NB4 (cell line): ENCODE data around the gene CMBL.
"Not testable (repeated sequence)": the region's sequence is repeated elsewhere in the genome, so short reads cannot be mapped to it uniquely, and the experiment has no call there.

Experiments
- DNase-seq: peaks from one replicate; pipeline ENCODE4 v3.0.0; 2010; ENCODE audit warnings: low read depth
- H3K4me3 ChIP-seq: one replicate; pipeline ENCODE4 v1.5.1; 2011; ENCODE audit warnings: mild to moderate bottlenecking, low read depth, low read length, moderate library complexity
- CTCF ChIP-seq: IDR thresholded peaks from one replicate; pipeline ENCODE4 v1.5.1; 2012; ENCODE audit warnings: low read depth, low read length
- MAX ChIP-seq: IDR thresholded peaks from 2 replicates; pipeline ENCODE4 v1.6.1; 2011; ENCODE audit warnings: low read depth, low read length
- MYC ChIP-seq: IDR thresholded peaks from 2 replicates; pipeline ENCODE4 v1.6.1; 2011; ENCODE audit warnings: low read depth, low read length
- POLR2A ChIP-seq: IDR thresholded peaks from 2 replicates; pipeline ENCODE4 v1.6.1; 2011; ENCODE audit warnings: mild to moderate bottlenecking; ENCODE audit not compliant: insufficient read length; ENCODE audit errors: extremely low read depth

The CMBL gene

GRCh38 chr5:10289353-10289752 is 18.3 kb downstream of the CMBL start:
- H3K4me3 ChIP-seq, result no peak overlapping the region
- TF ChIP-seq MYC, result no peak
- no peak for TF ChIP-seq CTCF
- no peak for TF ChIP-seq POLR2A
- no peak for TF ChIP-seq MAX
- no peak for DNase-seq

GRCh38 chr5:10288592-10289219 is 19.0 kb downstream of the CMBL start:
- no peak overlapping the region for H3K4me3 ChIP-seq
- no peak for DNase-seq
- no peak for TF ChIP-seq MYC
- TF ChIP-seq MAX, result no peak
- no peak for TF ChIP-seq POLR2A
- no peak for TF ChIP-seq CTCF

- no peak overlapping the region for H3K4me3 ChIP-seq
- TF ChIP-seq MAX (no peak), POLR2A (no peak), MYC (no peak), CTCF (no peak)
- DNase-seq, result no peak
These were observed 20.9 kb downstream of the CMBL start for GRCh38 chr5:10286862-10287227.

GRCh38 chr5:10286162-10286861 is 21.4 kb downstream of the CMBL start:
- TF ChIP-seq CTCF (no peak), MYC (no peak), MAX (no peak), POLR2A (no peak)
- no peak overlapping the region for H3K4me3 ChIP-seq
- no peak for DNase-seq

- not testable (repeated sequence) for DNase-seq, H3K4me3 ChIP-seq
These were observed 22.3 kb downstream of the CMBL start for GRCh38 chr5:10285362-10285761.

- no peak overlapping the region for H3K4me3 ChIP-seq
- DNase-seq, result peak; percentile 86
- peak; percentile 95 for TF ChIP-seq CTCF
- TF ChIP-seq POLR2A, result no peak
- peak; percentile 81 for TF ChIP-seq MYC
- TF ChIP-seq MAX, result peak; percentile 84
These were observed 23.6 kb downstream of the CMBL start for GRCh38 chr5:10283927-10284635.
